ENCODE results near the gene ANKRD13D. TPM values are rescaled to one million over a fixed set of nuclear protein-coding genes. Genes with fewer than 3 reads are reported as not detected.

The ANKRD13D gene
- total and polyA plus RNA-seq, 9 donors = 5.6 to 60.9 (median 41.3) TPM

DNA sequence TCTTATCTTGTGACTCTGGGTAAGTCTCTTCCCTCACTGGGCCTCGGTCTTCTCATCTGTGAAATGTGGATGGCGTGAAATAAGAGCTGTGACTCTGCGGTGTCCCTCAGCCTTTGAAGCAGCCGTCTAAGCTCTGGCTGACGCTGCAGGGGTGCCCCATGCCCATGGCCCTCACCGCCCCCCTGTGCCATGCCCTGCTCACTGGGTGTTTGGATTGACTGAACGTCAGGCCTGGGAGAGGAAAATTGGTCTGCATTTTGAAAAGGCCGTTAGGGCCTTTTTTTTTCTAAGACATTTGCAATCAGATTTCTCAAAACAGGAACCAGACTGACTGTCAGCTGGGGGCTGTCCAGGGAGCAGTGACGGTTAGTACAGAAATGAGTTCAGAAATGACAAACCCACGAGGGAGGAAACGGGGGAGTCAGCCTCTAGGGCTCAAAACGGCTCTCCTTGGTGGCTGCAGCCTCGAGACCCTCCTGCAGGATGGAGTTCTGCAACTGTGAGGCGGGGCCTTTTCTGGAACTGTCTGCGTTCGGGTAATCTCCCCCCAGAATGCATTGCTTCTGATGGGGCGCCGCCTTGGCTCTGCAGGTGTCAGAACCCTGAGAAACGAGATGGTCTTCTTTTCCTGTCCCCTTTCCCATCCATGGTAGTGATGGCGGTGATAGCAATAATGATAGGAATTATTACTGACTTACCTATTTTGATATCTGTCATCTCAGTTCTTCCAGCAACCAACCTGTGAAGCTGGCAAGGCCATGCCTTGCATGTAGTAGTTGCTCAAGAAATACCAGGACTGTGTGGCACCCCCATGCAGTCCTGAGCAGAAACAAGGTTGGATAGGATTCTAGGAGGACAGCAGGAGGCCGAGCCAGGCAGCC lies 20.8 kb upstream of the ANKRD13D start:
- DNase-seq = peak in 1 of 5 donors; percentile 21
- 61 to 67% (median 63%) methylated on average over 21 of the region's 21 CpGs for WGBS, 3 donors
- intact Hi-C loops (cut with DNase I) = loop anchor here in 1 of 4 donors (5.0 kb wide), 1 partner anchor 49 kb away; no protein-coding TSS in a partner anchor
- Histone ChIP-seq H3K9me3 (no peaks in the 10 kb centered on the region), H3K27me3 (no peaks in the 10 kb centered on the region), H3K4me1 (ENCODE audit: insufficient read depth) (peaks cover 31% of the 10 kb centered on the region), H3K4me3 (peak overlapping the region; percentile 17), H3K27ac (no peak overlapping the region), H3K36me3 (no peaks in the 10 kb centered on the region)
- TF ChIP-seq, protein P1, sequence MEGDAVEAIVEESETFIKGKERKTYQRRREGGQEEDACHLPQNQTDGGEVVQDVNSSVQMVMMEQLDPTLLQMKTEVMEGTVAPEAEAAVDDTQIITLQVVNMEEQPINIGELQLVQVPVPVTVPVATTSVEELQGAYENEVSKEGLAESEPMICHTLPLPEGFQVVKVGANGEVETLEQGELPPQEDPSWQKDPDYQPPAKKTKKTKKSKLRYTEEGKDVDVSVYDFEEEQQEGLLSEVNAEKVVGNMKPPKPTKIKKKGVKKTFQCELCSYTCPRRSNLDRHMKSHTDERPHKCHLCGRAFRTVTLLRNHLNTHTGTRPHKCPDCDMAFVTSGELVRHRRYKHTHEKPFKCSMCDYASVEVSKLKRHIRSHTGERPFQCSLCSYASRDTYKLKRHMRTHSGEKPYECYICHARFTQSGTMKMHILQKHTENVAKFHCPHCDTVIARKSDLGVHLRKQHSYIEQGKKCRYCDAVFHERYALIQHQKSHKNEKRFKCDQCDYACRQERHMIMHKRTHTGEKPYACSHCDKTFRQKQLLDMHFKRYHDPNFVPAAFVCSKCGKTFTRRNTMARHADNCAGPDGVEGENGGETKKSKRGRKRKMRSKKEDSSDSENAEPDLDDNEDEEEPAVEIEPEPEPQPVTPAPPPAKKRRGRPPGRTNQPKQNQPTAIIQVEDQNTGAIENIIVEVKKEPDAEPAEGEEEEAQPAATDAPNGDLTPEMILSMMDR (IDR thresholded peaks at IDR 0.05) = no peak
- TF ChIP-seq EP300 (IDR thresholded peaks at IDR 0.05) = no peak
- TF ChIP-seq POLR2A (IDR thresholded peaks at IDR 0.05) = no peak

DNA sequence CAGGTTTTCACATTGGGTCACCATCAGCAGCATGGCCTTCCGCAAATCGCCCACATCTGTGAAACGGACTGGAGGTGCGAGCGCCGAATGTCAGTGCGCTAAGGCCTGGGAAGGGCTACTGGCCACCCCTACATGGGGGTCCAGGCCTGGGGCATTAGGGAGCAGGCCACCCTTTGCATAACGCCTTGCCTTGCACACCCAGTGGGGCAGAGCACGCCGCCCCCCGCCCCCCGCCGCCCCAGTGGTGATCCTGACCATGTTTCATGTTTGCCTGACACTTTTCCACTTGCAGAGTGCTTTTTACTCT lies 20.2 kb upstream of the ANKRD13D start:
- Histone ChIP-seq H3K36me3 (no peaks in the 10 kb centered on the region), H3K27me3 (no peaks in the 10 kb centered on the region), H3K9me3 (no peaks in the 10 kb centered on the region), H3K27ac (no peak overlapping the region), H3K4me3 (no peak overlapping the region), H3K4me1 (ENCODE audit: insufficient read depth) (peaks cover 34% of the 10 kb centered on the region)
- DNase-seq = peak in 3 of 5 donors; percentile 18 to 30 (median 19)
- no peak for TF ChIP-seq EP300 (IDR thresholded peaks at IDR 0.05)
- TF ChIP-seq, protein P1 (IDR thresholded peaks at IDR 0.05) = no peak
- TF ChIP-seq POLR2A (IDR thresholded peaks at IDR 0.05) = no peak
- 79 to 90% (median 85%) methylated on average over 13 of the region's 13 CpGs for WGBS, 3 donors
- intact Hi-C loops (cut with DNase I) = loop anchor here in 1 of 4 donors (5.0 kb wide), 1 partner anchor 48 kb away; no protein-coding TSS in a partner anchor

DNA sequence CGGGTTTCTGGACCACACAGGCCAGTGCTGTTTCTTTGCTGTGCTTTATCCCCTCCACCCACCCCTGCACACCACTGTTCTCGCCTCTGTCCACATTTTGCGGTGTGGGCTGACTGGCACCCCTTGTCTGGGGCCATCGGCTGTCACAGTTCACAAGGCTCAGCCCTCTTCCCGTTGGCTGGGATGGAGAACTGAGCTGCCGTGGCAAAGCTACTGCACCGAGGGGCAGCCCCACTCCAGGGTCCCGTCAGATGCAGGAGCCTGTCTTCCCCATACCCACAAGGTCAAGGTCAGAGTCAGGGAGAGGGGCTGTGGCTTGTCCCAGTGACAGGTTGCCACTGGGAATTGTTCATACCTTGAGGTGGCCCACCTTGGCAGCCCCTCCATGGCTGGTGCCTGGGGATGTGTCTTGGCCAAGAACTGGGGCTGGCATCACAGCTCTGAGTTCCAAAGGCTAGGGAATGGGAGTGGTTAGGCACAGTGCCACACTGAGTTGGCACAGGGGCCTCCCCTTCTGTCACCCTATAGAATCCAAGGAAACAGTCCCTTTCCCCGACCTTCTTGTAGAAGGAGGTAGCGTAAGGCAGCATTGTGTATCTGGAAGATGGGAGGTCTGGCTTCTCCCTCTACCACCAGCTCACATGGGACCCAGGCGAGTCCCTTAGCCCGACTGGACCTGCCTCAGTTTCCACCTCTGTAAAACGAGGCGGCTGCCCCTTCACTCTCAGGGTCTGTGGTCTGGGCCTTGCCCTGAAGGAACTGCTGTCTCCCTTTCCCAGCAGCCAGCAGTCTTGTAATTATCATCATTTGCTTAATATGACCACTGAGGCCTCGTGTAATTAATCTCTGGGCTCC lies 19.5 kb upstream of the ANKRD13D start:
- Histone ChIP-seq H3K27me3 (no peaks in the 10 kb centered on the region), H3K27ac (peak overlapping the region in 1 of 2 donors; percentile 54), H3K4me3 (no peak overlapping the region), H3K4me1 (ENCODE audit: insufficient read depth) (peaks cover 37% of the 10 kb centered on the region), H3K36me3 (no peaks in the 10 kb centered on the region), H3K9me3 (no peaks in the 10 kb centered on the region)
- 35 to 43% (median 37%) methylated on average over 15 of the region's 15 CpGs for WGBS, 3 donors
- peak in 4 of 5 donors; percentile 19 to 41 (median 38) for DNase-seq
- TF ChIP-seq POLR2A (IDR thresholded peaks at IDR 0.05) (no peak), EP300 (IDR thresholded peaks at IDR 0.05) (no peak)
- TF ChIP-seq, protein P1 (IDR thresholded peaks at IDR 0.05) = no peak
- intact Hi-C loops (cut with DNase I) = loop anchor here in 2 of 4 donors (5.0 to 10.0 kb wide), 3 partner anchors 38 to 125 kb away; partner anchors contain the start of gene RAD9A (in 1 of the 2)
